ENCODE results near the gene CPNE2.

DNA sequence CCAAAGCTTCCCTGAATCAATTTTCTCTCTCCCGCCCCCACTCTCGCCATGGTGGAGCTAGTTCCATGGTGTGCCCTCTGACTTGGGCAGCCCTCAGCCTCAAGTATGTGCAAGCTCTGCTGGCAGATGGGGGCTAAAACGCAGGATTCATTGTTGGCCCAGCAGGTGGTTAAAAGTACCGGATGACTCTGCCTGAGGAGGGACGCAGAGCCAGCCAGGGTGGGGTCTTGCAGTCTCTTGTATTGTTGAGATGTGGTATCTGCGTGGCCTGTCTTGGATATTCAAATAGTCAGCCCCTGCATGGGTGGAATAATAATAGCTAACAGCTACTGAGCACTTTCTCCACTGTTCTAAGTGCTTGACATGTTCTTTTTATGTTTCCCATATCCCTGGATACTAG is 36.7 kb upstream of the CPNE2 start:
- TF ChIP-seq CTCF (IDR thresholded peaks at IDR 0.05) = no peak
- no peak for TF ChIP-seq POLR2A (IDR thresholded peaks at IDR 0.05)
